ENCODE data around the gene NPAS3.

Gene NPAS3

DNA sequence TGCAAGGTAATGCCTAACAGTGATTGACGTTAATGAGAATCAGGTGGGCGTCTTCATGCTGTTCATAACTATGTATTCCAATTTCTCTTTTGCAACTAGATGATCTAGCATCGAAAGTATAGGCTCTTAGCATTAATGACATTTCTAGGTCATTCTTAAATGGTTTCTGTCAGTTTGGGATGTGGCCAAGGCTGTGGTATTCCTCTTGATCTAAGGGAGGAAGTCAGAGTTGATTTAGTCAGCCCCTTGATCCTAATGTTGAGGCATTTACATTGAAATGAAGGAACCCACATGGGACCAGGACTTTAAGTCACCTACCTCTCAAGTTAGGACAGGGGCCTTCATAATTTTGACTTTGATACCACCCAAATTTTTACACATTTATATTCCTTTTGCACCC lies 448.1 kb downstream of the NPAS3 start:
- DNase-seq (ENCODE audit: extremely low spot score) = no peak
- TF ChIP-seq, protein P1, sequence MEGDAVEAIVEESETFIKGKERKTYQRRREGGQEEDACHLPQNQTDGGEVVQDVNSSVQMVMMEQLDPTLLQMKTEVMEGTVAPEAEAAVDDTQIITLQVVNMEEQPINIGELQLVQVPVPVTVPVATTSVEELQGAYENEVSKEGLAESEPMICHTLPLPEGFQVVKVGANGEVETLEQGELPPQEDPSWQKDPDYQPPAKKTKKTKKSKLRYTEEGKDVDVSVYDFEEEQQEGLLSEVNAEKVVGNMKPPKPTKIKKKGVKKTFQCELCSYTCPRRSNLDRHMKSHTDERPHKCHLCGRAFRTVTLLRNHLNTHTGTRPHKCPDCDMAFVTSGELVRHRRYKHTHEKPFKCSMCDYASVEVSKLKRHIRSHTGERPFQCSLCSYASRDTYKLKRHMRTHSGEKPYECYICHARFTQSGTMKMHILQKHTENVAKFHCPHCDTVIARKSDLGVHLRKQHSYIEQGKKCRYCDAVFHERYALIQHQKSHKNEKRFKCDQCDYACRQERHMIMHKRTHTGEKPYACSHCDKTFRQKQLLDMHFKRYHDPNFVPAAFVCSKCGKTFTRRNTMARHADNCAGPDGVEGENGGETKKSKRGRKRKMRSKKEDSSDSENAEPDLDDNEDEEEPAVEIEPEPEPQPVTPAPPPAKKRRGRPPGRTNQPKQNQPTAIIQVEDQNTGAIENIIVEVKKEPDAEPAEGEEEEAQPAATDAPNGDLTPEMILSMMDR (IDR thresholded peaks at IDR 0.05; ENCODE audit: control extremely low read depth, extremely low read depth, low read depth, missing control alignments) = no peak
- CTCF ChIA-PET = interaction anchor here (1.7 kb wide), 1 partner anchor 9 kb away, joined by 3 read pairs; no protein-coding TSS in a partner anchor
- POLR2A ChIA-PET = no interaction called here

DNA sequence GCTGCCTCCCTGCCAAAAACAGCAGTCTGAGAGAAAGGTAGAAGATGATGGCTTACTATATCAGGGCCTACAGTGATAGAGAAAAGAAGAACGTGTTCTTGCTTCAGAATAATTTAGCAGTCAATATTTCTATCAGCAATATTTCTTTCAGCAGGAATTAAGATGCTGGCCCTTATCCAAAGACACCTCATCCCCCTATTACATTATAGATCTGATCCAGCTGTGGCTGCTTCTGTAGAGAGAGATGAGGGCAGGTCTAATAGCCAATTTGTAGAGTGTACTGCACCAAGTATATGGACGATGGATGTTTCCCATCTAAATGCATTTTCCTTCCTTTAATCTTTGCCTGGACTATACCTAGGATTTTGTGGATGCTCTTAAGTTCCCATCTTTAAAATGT lies 451.7 kb downstream of the NPAS3 start:
- no peak for DNase-seq (ENCODE audit: extremely low spot score)
- TF ChIP-seq, protein P1 (IDR thresholded peaks at IDR 0.05; ENCODE audit: control extremely low read depth, extremely low read depth, low read depth, missing control alignments) = no peak
- POLR2A ChIA-PET = no interaction called here
- CTCF ChIA-PET = no interaction called here

DNA sequence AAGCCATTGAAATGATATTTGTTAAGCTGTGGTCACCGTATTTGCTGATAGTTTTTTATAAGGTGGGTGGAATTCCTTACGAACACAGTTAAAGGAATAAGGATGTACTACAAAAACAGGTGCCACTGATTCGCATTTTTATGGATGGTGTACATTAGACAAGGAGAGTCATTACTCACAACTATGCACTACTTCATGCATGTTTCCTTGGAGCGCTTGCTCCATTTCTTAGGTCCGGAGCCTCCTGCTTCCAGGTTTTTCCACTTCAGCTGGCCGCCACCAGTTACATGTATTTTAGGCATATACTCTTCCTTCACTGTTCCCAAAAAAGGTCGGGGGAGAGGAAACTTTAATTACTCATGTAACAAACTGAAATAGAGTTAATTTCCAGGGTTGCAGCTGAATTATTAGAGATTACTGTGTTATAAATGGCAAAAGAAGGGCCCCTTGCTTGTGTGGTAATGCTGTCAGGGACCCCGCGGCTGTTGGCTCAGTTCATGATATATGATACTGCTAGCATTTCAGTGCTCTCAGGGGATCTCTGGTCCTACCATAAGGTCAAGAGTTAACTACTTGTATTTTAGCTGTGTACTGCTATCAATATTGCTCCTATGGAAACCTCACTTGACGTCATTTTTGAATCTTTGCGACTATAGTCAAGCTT lies 454.7 kb downstream of the NPAS3 start:
- TF ChIP-seq, protein P1 (IDR thresholded peaks at IDR 0.05; ENCODE audit: control extremely low read depth, extremely low read depth, low read depth, missing control alignments) = no peak
- POLR2A ChIA-PET = no interaction called here
- CTCF ChIA-PET = no interaction called here
- DNase-seq (ENCODE audit: extremely low spot score) = no peak

DNA sequence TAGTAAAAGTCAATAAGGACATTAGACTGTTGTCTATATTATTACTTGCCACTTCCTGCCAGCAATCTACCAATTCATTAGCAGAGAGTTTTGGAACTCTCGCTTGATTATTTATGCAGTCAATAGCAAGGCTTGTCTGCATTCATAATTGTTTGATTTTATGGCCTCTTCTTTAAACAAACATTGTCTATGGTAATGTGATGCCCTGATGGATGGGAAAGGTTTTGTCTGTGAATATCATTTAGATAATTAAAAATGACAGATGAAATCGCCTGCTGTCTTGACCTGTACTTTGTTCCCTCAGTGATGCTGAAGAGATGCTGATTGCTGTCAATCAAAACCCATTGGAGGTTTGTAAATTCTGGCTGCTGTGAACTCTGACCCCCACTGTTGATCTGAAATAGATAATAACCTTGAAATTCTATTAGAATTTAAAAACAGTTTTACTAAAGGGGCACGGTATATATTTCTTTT lies 455.3 kb downstream of the NPAS3 start:
- DNase-seq (ENCODE audit: extremely low spot score) = no peak
- TF ChIP-seq, protein P1 (IDR thresholded peaks at IDR 0.05; ENCODE audit: control extremely low read depth, extremely low read depth, low read depth, missing control alignments) = no peak
- ChIA-PET POLR2A (no interaction called here), CTCF (no interaction called here)

DNA sequence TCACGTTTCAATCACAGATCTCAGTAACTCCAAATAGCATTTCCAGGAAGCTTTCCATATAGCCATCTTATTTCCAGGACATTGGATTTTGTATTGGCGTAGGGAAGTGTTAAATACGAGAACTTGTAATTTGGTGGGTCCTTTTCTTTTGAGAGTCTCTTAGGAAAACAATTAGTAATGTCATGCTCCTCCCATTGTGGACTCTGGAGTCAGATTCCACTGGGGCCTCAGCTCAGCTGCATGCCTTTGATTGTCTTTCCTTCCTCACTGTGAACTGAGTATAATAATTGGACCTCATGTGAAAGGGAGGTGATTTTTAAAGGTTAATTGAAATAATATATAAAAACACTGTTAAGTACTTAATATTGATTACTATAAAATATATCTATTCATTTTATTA lies 462.6 kb downstream of the NPAS3 start:
- POLR2A ChIA-PET = no interaction called here
- TF ChIP-seq, protein P1 (IDR thresholded peaks at IDR 0.05; ENCODE audit: control extremely low read depth, extremely low read depth, low read depth, missing control alignments) = no peak
- no peak for DNase-seq (ENCODE audit: extremely low spot score)
- CTCF ChIA-PET = no interaction called here

DNA sequence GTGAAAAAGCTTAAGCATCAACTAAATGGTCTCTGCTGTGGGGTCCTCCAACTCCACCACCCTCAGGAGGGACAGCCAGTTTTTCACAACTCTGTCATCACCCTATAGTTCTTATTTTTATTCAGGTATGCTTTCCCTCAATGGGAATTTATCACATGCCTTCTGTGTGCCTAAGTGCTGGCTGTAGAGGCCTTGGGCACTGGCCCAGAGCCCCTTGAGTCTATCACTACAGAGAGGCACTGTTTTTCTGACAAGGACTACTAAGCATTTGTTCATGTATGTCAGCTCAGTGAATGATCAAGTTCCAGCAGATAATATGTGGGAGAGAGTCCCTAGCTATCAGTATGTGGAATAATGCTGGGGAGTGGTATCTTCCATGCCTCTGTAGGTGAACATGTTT lies 463.9 kb downstream of the NPAS3 start:
- no peak for DNase-seq (ENCODE audit: extremely low spot score)
- TF ChIP-seq, protein P1 (IDR thresholded peaks at IDR 0.05; ENCODE audit: control extremely low read depth, extremely low read depth, low read depth, missing control alignments) = no peak
- POLR2A ChIA-PET = no interaction called here
- CTCF ChIA-PET = no interaction called here
